ENCODE results near the gene OSBPL1A. TPM values are rescaled to one million over a fixed set of nuclear protein-coding genes. Genes with fewer than 3 reads are reported as not detected.

Gene OSBPL1A
- polyA plus RNA-seq, 2 of the 4 experiments (the other 2 are of a cell fraction), result 10.5 to 22.1 TPM

DNA sequence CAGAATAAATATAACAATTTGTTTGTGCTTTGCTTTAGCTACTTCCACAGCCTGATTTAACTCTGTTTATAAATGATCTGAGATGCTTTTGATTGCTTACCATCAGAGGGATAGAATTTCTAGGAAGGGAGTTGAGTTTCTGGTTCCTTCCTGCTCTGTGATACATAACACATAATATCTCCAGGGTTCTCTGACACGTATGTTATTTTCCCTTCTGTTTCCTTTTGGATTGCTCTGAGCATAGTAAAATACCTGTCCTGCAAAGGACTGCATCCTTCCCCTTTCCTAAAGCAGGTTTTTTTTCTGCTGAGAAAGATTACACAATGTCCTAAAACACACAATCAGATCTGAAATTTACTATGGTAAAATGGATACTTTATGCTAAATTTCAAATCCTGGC, 182.7 kb downstream of the OSBPL1A start:
- CTCF ChIA-PET, result interaction anchor here (1.5 kb wide), 1 partner anchor 38 kb away, joined by 4 read pairs; no protein-coding TSS in a partner anchor
- Histone ChIP-seq H3K4me3 (no peak overlapping the region), H3K9me3 (no peaks in the 10 kb centered on the region), H3K4me1 (peaks cover 17% of the 10 kb centered on the region; the same call in 2 of the 3 replicates), H3K4me2 (peak overlapping the region; percentile 13; the same call in 1 of the 3 replicates), H3K27ac (no peak overlapping the region; a peak in 1 of 6 replicates)
- WGBS (ENCODE audit: missing lambda C conversion rate), result 100% methylated on average over 1 of the region's 1 CpG
- FAIRE-seq (no peak), DNase-seq (ENCODE audit: low read depth in 1 of 2, low spot score in 1 of 2) (no peak), ATAC-seq (no peak)
- POLR2A ChIA-PET, result interaction anchor here (1.2 kb wide), 1 partner anchor 76 kb away, joined by 5 read pairs; the partner anchor contains the start of gene CABYR
- TF ChIP-seq NR3C1 (IDR thresholded peaks at IDR 0.05) (no peak), TFCP2L1 (CRISPR knock-in tag; IDR thresholded peaks at IDR 0.05) (no peak), JUNB (IDR thresholded peaks at IDR 0.05) (no peak), FOSL2 (IDR thresholded peaks at IDR 0.05) (no peak), FOSL2 (CRISPR knock-in tag; IDR thresholded peaks at IDR 0.05) (no peak), HEYL (CRISPR knock-in tag; IDR thresholded peaks at IDR 0.05) (no peak), EHF (CRISPR knock-in tag; IDR thresholded peaks at IDR 0.05) (no peak), RCOR1 (IDR thresholded peaks at IDR 0.05; ENCODE audit: low read depth, low read length) (no peak), HDAC2 (IDR thresholded peaks at IDR 0.05) (no peak), POLR2AphosphoS2 (conservative IDR thresholded peaks at IDR 0.05; ENCODE audit: low read length) (no peak), NFE2L2 (conservative IDR thresholded peaks at IDR 0.05; ENCODE audit: low read length) (no peak), KDM1A (IDR thresholded peaks at IDR 0.05; ENCODE audit: low read depth) (no peak), MAZ (IDR thresholded peaks at IDR 0.05; ENCODE audit: borderline replicate concordance, low read depth, low read length) (no peak), HOXA7 (CRISPR knock-in tag; IDR thresholded peaks at IDR 0.05) (no peak), CBX2 (IDR thresholded peaks at IDR 0.05; ENCODE audit: borderline replicate concordance, low read depth) (no peak), CHD2 (IDR thresholded peaks at IDR 0.05; ENCODE audit: low read length, partially characterized antibody) (no peak), JUN (IDR thresholded peaks at IDR 0.05) (no peak)
- TF ChIP-seq, protein P1, sequence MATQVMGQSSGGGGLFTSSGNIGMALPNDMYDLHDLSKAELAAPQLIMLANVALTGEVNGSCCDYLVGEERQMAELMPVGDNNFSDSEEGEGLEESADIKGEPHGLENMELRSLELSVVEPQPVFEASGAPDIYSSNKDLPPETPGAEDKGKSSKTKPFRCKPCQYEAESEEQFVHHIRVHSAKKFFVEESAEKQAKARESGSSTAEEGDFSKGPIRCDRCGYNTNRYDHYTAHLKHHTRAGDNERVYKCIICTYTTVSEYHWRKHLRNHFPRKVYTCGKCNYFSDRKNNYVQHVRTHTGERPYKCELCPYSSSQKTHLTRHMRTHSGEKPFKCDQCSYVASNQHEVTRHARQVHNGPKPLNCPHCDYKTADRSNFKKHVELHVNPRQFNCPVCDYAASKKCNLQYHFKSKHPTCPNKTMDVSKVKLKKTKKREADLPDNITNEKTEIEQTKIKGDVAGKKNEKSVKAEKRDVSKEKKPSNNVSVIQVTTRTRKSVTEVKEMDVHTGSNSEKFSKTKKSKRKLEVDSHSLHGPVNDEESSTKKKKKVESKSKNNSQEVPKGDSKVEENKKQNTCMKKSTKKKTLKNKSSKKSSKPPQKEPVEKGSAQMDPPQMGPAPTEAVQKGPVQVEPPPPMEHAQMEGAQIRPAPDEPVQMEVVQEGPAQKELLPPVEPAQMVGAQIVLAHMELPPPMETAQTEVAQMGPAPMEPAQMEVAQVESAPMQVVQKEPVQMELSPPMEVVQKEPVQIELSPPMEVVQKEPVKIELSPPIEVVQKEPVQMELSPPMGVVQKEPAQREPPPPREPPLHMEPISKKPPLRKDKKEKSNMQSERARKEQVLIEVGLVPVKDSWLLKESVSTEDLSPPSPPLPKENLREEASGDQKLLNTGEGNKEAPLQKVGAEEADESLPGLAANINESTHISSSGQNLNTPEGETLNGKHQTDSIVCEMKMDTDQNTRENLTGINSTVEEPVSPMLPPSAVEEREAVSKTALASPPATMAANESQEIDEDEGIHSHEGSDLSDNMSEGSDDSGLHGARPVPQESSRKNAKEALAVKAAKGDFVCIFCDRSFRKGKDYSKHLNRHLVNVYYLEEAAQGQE (IDR thresholded peaks at IDR 0.05), result no peak
- TF ChIP-seq, protein P2, sequence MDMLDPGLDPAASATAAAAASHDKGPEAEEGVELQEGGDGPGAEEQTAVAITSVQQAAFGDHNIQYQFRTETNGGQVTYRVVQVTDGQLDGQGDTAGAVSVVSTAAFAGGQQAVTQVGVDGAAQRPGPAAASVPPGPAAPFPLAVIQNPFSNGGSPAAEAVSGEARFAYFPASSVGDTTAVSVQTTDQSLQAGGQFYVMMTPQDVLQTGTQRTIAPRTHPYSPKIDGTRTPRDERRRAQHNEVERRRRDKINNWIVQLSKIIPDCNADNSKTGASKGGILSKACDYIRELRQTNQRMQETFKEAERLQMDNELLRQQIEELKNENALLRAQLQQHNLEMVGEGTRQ (IDR thresholded peaks at IDR 0.05), result no peak
- TF ChIP-seq, protein P3, sequence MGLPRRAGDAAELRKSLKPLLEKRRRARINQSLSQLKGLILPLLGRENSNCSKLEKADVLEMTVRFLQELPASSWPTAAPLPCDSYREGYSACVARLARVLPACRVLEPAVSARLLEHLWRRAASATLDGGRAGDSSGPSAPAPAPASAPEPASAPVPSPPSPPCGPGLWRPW (IDR thresholded peaks at IDR 0.05), result no peak
- TF ChIP-seq, protein P4, sequence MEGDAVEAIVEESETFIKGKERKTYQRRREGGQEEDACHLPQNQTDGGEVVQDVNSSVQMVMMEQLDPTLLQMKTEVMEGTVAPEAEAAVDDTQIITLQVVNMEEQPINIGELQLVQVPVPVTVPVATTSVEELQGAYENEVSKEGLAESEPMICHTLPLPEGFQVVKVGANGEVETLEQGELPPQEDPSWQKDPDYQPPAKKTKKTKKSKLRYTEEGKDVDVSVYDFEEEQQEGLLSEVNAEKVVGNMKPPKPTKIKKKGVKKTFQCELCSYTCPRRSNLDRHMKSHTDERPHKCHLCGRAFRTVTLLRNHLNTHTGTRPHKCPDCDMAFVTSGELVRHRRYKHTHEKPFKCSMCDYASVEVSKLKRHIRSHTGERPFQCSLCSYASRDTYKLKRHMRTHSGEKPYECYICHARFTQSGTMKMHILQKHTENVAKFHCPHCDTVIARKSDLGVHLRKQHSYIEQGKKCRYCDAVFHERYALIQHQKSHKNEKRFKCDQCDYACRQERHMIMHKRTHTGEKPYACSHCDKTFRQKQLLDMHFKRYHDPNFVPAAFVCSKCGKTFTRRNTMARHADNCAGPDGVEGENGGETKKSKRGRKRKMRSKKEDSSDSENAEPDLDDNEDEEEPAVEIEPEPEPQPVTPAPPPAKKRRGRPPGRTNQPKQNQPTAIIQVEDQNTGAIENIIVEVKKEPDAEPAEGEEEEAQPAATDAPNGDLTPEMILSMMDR (IDR thresholded peaks at IDR 0.05), result no peak

DNA sequence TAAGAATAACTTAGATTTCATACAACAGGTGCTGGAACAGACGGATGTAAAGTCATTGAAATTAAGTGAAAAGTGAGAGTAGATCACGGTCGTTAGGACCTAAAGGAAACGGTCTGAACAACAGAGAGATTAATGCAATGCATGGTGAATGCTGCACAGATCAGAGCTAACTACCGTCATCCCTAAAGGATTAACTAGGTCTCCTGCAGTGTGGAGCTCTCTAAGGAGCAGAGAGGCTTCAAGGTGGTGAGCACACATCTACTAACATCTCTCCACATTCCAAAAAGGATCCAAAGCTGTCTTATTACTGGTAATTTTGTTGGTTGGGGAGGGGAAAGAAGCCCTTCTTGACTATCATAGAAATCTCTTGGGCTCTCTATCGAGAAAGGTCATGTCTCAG, 183.5 kb downstream of the OSBPL1A start:
- H3K9me3 ChIP-seq, result no peaks in the 10 kb centered on the region
- H3K4me3 ChIP-seq, result no peak overlapping the region
- WGBS (ENCODE audit: missing lambda C conversion rate), result 92% methylated on average over 6 of the region's 6 CpGs
- ATAC-seq (no peak), FAIRE-seq (no peak), DNase-seq (ENCODE audit: low read depth in 1 of 2, low spot score in 1 of 2) (no peak)
- no peak overlapping the region for H3K4me2 ChIP-seq
- ChIA-PET CTCF (interaction anchor here (0.5 kb wide), 1 partner anchor 105 kb away, joined by 6 read pairs; no protein-coding TSS in a partner anchor), POLR2A (no interaction called here)
- H3K27ac ChIP-seq, result no peak overlapping the region; a peak in 1 of 6 replicates
- TF ChIP-seq MAFK (IDR thresholded peaks at IDR 0.05; ENCODE audit: partially characterized antibody), result no peak
- peaks cover 17% of the 10 kb centered on the region; the same call in 2 of the 3 replicates for H3K4me1 ChIP-seq
